Measurements from ENCODE around the gene SPATA33.

DNA sequence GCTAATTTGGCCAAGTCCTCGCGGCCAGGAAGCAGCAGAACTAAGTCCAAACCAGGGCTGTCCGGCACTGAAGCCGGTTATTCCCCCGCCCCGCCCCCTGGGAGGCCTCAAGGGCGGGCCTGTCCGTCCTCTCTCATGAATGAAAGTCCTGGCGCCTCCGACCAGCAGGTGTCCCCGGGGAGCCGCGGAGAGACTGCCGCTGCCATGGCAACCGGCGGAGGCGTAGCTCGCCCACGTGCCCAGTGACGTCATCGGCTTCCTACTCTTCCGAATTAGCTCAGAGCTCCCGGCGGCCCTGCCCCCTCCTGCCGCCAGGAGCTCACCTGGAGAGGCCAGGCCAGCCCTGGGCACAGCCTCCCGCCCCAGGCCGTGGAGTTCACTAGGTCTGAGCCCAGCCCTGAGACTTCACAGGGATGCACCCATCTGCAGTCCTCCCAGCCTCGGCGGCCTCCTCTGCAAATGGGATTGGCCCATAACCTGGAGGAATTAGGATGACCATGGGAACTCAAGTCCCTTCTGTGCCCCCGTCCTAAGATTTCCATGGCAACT, 42.5 kb downstream of the SPATA33 start:
- TF ChIP-seq, protein P1, sequence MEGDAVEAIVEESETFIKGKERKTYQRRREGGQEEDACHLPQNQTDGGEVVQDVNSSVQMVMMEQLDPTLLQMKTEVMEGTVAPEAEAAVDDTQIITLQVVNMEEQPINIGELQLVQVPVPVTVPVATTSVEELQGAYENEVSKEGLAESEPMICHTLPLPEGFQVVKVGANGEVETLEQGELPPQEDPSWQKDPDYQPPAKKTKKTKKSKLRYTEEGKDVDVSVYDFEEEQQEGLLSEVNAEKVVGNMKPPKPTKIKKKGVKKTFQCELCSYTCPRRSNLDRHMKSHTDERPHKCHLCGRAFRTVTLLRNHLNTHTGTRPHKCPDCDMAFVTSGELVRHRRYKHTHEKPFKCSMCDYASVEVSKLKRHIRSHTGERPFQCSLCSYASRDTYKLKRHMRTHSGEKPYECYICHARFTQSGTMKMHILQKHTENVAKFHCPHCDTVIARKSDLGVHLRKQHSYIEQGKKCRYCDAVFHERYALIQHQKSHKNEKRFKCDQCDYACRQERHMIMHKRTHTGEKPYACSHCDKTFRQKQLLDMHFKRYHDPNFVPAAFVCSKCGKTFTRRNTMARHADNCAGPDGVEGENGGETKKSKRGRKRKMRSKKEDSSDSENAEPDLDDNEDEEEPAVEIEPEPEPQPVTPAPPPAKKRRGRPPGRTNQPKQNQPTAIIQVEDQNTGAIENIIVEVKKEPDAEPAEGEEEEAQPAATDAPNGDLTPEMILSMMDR (IDR thresholded peaks at IDR 0.05; ENCODE audit: low read depth, low read length), result peak; percentile 59
- no peak for TF ChIP-seq EZH2phosphoT487 (IDR thresholded peaks at IDR 0.05; ENCODE audit: low read depth)

All from OCI-LY3 (cell line).